Esophagus squamous epithelium (tissue), 4 donors: ENCODE data around the gene LRRC36.
"Not testable (repeated sequence)": the region's sequence is repeated elsewhere in the genome, so short reads cannot be mapped to it uniquely, and the experiment has no call there.

Experiments used
- POLR2A ChIP-seq, 4 donors: fragments of 450-650 bp; IDR thresholded peaks; one replicate each; pipeline ENCODE4 v1.6.1; 2017; ENCODE audit warnings: antibody characterized with exemption in 4 of 4, mild to moderate bottlenecking in 4 of 4, moderate library complexity in 3 of 4
- TF ChIP-seq, protein P1 (sequence below), 6 experiments: fragments of 450-650 bp in 4 of 6; fragments of 200-600 bp in 2 of 6; sonication (generic) in 2 of 6; IDR thresholded peaks; one replicate each; pipeline ENCODE4 v1.5.1; 2016 to 2019; ENCODE audit warnings: antibody characterized with exemption in 6 of 6, mild to moderate bottlenecking in 4 of 6, moderate library complexity in 4 of 6

DNA sequence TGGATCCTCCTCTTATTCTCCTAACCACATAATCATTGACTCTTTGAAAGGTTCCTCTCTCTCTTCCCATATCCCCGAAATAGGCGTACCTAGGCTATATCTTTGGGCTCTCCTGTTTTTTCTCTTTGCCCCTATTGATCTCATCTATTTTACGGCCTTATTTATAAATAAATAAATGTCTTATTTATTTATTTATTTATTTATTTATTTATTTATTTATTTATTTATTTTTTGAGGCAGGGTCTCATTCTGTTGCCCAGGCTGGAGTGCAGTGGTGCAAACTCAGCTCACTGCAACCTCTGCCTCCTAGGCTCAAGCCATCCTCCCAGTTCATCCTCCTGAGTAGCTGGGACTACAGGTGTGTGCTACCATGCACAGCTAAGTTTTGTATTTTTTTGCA, 25.8 kb downstream of the LRRC36 start:
- TF ChIP-seq, protein P1, sequence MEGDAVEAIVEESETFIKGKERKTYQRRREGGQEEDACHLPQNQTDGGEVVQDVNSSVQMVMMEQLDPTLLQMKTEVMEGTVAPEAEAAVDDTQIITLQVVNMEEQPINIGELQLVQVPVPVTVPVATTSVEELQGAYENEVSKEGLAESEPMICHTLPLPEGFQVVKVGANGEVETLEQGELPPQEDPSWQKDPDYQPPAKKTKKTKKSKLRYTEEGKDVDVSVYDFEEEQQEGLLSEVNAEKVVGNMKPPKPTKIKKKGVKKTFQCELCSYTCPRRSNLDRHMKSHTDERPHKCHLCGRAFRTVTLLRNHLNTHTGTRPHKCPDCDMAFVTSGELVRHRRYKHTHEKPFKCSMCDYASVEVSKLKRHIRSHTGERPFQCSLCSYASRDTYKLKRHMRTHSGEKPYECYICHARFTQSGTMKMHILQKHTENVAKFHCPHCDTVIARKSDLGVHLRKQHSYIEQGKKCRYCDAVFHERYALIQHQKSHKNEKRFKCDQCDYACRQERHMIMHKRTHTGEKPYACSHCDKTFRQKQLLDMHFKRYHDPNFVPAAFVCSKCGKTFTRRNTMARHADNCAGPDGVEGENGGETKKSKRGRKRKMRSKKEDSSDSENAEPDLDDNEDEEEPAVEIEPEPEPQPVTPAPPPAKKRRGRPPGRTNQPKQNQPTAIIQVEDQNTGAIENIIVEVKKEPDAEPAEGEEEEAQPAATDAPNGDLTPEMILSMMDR (IDR thresholded peaks at IDR 0.05) = not testable (repeated sequence)
- not testable (repeated sequence) for TF ChIP-seq POLR2A (IDR thresholded peaks at IDR 0.05)
